NCI-H2196 treated with DMSO at 0.1 percent for 48 hours (cell line): ENCODE data around the gene ZNF385C.

Experiments
- DNase-seq: peaks from one replicate; lab custom pipeline; 2025; ENCODE audit not compliant: unreplicated experiment; lab: John Stamatoyannopoulos, UW

ZNF385C gene

GRCh38 chr17:42051645-42052044, 46.6 kb downstream of the ZNF385C start:
- no peak for DNase-seq

- no peak for DNase-seq
Measured at GRCh38 chr17:42051013-42051400, 47.3 kb downstream of the ZNF385C start.

DNA sequence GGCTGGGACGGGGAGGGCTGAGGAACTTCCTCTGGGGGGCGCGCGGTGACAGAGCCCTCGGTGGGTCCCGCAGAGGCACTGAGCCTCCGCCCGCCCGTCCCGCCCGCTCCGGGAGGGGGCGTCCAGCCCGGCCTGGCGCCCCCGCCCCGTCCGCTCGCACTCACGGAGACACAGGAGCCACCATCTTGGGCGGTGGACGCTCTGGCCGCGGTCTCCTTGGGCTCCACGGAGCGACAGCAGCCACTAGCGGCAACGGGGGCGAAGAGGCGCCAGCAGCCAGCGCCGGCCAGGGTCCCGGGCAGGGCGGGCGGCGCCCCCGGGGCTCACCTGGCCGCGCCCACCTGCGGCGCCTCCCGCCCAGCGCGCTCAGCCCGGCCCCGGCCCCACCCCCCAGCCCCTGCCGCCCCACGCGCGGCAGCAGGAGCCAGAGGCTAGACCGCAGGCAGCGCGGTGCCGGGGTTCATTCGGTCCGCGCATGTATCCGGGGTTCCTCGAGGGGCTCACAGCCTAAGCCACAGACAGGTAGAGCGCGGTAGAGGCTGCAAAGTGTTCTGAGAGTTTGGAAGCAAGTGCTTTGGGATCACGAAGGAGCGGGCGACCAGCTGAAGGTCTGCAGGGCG, 47.8 kb downstream of the ZNF385C start, which contains the start of gene C17orf113:
C17orf113 (minus strand) TSS at position 209 of the 620 bp plus-strand sequence. CDS start 7,225 bp downstream, outside the sequence.
- no peak for DNase-seq

DNA sequence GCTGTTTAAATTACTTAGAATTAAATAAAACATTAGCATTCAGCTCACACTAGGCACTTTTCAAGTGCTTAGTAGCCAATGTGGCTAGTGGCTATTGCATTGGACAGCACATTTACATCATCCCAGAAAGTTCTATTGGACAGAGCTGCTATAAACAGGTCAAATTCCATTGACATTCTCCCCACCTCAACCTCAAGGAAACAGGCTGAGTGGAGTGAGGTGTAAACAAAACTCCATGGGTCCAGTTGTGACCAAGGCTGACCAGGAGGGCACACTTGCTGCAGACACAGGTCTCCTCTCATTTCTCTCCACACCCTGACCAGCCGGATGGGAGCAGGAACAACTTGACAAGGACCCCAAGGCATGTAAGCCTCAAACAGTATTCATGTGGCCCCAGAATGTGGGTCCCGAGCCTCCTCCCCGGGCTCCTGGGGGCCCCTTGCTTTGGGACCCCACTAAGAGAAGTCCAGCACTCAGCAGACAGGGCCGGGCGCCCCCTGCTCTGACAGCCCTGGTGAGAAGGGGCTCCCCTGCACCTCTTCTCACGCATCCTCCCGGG, 48.4 kb downstream of the ZNF385C start:
- DNase-seq = no peak

DNA sequence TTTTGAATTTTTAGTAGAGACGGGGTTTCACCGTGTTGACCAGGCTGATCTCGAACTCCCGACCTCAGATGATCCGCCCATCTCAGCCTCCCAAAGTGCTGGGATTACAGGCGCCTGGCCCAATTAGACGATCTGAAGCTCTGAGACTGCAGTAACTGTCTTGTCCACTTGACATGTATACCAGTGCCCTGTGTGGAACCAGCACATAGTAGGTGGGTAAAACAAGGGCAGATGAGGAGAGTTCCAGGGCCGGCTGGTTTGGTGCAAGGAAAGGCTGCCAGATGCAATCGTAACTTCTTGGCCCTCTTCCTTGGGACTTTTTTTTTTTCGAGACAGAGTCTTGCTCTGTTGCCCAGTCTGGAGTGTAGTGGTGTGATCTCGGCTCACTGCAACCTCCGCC, 50.9 kb downstream of the ZNF385C start:
- DNase-seq = no peak

DNA sequence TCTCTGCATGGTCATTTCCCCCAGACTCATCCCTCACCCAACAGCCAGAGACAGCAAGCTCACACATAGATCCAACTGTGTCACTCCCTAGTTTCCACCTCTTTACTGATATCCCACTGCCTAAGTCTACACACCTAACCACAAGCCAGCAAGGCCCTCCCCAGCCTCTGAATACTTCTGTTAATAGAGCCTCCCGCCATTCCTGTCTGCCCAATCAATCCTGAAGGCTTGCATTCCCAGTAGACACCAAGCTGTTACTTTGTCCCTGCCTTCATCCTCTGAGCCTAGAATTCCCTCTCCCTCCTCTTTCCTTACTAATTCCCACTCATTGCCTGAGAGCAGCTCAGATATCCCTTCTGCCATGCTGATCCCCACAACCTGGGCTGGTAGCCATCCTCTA, 52.6 kb downstream of the ZNF385C start:
- no peak for DNase-seq

- no peak for DNase-seq
Measured at GRCh38 chr17:42042598-42043319, 55.5 kb downstream of the ZNF385C start.

DNA sequence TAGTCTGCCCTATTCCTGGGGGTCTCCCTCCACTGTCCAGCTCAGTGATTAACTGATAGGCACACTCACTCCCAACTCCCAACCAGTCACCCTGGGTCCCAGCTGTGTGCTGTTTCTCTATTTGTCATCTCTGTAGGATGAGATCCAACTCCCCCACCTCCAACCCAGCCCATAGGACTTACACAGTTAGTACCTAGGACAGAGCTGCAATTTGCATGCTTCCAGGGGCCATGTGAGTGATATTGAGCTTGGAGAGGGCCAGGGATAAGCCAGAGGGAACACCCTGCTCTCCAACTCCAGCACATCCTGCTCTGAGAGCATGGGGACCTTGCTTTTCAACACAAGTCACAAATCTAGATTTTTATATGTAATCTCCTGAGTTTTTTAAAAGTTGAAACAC, 56.7 kb downstream of the ZNF385C start:
- no peak for DNase-seq

GRCh38 chr17:42040818-42041217, 57.5 kb downstream of the ZNF385C start:
- no peak for DNase-seq

DNA sequence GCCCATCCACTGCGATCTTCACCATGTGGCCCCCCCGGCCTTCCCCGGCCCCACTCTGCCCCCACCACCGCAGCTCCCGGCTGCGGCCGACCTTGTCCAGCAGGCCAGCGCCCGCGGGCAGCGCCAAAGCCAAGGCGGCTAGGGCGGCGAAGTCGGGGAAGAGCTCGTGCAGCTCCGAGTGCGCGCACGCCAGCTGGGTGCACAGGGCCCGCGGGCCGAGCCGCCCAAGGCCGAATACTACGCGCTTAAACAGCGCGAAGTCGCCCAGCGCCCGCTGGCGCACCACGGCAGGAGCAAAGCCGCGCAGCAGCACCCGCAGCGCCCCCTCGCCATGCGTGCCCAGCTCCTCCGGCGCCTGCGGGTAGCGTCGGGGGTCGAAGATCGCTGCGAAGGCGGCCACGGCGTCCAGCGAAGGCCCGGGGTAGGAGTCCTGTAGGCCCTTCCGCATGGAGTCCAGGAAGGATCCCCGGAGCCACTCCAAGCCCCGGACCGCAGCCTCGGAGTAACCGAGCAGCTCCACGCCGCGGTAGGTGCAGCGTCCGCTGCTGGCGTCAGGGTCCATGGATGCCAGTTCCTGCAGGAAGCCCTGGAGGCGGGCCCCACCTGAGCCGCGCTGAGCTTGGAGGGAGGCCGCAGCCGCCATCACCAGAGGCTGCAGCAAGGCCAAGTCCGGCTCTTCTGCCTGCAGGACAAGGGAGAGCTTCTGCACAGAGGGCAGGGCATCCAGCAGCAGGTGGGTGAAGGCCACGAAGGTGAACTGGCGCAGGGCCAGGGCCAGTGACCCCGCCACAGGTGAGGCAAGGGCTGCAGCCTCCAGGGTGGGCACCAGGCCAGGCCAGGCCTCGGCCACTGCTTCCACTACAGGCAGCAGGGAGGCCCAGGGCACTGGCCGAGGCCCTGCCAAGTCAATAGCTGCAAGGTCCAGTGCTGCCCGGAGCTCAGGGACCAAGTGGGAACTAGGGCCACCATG, 58.2 kb downstream of the ZNF385C start:
- DNase-seq = no peak

DNA sequence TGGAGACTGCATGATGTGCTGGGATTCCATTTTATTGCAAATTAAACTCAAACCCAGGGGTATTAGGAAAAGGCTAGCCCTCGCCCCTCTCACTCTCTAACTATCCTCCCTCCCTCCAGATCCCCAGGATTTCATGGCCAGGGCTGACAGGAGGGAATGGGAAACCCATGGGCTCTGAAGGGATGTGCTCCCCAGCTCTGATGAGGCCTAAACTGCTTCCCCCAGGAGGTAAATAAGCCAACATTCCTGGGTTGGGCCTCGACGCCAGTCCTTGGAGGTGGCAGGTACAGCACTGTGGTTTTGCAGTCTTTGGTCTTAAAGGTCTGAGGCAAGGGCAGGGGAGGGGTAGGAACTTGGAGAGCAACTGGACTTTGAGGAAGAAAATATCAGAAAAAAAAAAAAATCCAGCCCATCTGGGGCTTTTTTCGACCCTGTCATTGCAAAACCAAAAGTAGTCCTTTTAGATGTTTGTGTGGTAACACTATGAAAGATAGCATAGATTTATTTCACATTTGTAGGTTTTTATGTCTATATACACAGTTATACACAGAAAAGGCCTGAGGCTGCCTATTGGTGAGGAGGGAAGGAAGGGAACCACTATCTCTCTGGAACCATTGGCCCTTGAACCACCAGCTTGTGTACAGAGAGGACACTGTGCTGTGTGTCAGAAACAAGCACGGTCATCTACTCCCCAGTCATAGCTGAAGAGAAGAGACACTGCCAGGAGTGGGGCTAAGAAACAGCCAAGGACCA, 59.9 kb downstream of the ZNF385C start:
- no peak for DNase-seq

- no peak for DNase-seq
Measured at GRCh38 chr17:42034059-42034458, 64.2 kb downstream of the ZNF385C start.

DNA sequence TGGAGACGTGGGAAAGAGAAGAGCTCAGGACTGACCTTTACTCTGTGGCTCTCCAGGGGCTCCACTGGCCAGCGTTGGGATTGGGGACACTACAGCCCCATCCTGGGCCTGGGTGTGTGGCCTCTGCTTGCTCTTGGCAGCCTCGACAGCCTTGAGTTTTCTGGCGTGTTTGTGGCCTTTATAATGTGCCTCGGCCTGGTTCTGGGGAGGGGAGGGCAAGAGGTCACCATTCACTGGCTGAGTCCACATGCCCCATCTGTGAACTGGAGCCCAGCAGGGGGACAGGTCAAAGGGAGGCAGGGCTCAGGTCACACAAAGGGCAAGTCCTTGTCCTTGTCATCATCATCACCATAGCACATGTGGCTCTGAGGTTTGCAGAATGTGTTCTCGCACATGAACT, 66.7 kb downstream of the ZNF385C start:
- no peak for DNase-seq

GRCh38 chr17:42028791-42029127, 69.5 kb downstream of the ZNF385C start:
- no peak for DNase-seq

DNA sequence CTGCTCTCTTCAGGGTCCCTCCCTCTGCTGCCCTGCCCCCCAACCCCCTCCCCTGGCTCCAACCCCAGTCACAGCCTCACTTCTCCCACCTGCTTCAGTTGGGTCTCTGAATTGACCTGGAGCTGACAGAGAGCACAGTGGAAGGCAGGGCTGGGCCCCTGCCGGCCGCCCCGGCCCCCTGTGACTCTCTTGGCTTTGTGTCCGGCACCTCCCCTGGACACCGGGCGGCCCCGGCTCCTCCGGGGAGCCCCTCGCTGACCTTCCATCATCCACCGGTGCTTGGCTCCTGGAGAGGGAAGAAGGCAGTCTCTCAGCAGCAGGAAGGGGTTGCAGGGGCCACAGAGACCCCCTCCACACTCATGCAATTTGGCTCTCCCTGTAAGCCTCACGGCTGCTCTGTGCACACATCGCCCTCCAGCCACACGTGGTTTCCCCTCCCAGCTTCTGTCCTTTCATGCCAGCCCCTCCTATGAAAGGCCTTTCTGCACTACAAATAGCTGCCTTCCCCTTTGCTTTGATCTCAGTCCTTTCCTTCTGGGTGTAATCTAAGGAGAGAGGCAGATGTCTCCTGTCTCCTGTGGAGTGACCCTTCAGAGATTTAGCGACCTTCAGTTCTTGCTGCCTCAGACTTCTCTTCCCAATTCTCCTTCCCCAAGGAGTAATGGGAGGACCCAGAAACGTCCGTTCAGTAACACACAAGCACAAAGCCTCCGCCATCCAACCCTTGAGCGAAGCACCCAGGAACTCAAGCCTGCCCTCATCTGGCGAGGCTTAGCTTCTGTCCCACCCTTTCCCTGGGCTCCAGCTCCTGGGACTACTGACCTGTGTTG, 70.1 kb downstream of the ZNF385C start:
- no peak for DNase-seq

- DNase-seq = no peak
Measured at GRCh38 chr17:42027590-42027889, 70.7 kb downstream of the ZNF385C start.

DNA sequence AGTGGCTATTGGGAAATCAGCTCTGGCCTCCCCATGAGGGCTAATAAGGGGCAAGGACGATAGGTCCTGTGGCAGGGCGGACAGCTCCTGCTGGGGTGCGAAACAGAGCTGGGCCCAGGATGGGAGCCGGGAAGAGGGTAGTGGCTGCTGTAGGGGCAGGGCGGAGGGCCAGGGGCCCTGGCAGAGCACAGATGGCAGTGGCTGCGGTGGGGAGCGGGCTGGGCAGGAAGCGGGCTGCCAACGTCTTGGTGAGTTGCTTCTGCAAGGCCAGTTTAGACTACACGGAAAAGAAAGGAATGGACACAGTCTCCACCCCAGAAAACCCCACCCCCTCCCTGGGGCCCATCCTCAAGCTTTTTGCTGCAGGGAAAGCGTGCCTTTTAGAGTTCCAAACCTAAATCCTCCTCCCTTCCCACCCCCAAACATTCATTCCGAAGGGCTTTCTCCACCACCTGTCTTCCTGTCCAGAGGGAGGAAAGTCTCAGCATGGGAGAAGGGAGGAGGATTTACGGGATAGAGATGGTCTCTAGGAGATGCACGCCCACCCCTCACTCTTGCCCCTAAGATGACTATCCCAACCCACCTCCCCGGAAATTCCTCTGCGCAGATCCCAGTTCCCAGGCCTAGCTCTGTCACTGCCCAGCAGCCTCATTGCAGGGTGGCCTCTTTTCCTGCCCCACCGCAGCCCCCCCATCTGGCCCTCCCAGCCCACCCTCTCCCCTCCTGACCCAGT, 71.2 kb downstream of the ZNF385C start:
- DNase-seq = no peak

DNA sequence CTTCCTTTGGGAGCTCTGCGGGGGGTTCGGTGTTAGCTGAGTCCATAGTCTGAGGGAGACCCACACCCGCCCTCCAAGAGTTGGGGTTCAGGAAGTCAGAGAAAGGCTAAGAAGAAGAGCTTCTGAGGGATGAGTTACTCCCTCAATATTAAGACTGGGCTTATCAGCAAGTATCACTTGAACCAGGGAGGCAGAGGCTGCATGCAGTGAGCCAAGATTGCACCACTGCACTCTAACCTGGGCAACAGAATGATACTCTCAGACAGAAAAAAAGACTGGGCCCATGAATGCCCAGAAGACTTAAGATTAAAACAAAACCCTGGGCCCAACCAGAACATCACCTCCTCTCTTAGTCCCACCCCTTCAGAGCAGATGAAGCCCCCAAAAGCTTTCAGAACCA, 72.3 kb downstream of the ZNF385C start:
- DNase-seq = no peak

- no peak for DNase-seq
Measured at GRCh38 chr17:42025191-42025579, 73.1 kb downstream of the ZNF385C start.
